BE2C (cell line): Measurements from ENCODE around the gene TTLL3.

ENCODE experiments used
- DNase-seq: peaks from one replicate; pipeline ENCODE4 v3.0.0-alpha.2; 2020
- H3K27me3 ChIP-seq: fragments of 250-450 bp; sonication (Bioruptor Pico); 2 replicates; pipeline ENCODE4 v1.5.1; 2020; ENCODE audit warnings: mild to moderate bottlenecking
- H3K36me3 ChIP-seq: fragments of 250-450 bp; sonication (Bioruptor Pico); 2 replicates; pipeline ENCODE4 v1.5.1; 2020; ENCODE audit warnings: mild to moderate bottlenecking
- H3K4me1 ChIP-seq: fragments of 250-450 bp; sonication (Bioruptor Pico); 2 replicates; pipeline ENCODE4 v1.5.1; 2020
- H3K4me3 ChIP-seq: 2 replicates; pipeline ENCODE4 v1.5.1; 2011; ENCODE audit warnings: low read depth, low read length
- H3K9me3 ChIP-seq: fragments of 250-450 bp; sonication (Bioruptor Pico); 2 replicates; pipeline ENCODE4 v1.5.1; 2020
- CTCF ChIP-seq: IDR thresholded peaks from 2 replicates; pipeline ENCODE4 v1.5.1; 2012; ENCODE audit warnings: mild to moderate bottlenecking, low read depth, low read length

The TTLL3 gene

GRCh38 chr3:9791790-9792404 is 18.2 kb upstream of the TTLL3 start:
- Histone ChIP-seq H3K4me1 (no peaks in the 10 kb centered on the region), H3K9me3 (no peaks in the 10 kb centered on the region), H3K4me3 (peak overlapping the region; percentile 75), H3K36me3 (no peaks in the 10 kb centered on the region), H3K27me3 (no peaks in the 10 kb centered on the region)
- TF ChIP-seq CTCF = no peak
- DNase-seq = no peak

- no peak for TF ChIP-seq CTCF
- Histone ChIP-seq H3K27me3 (no peaks in the 10 kb centered on the region), H3K9me3 (no peaks in the 10 kb centered on the region), H3K4me1 (no peaks in the 10 kb centered on the region), H3K4me3 (peak within 1 kb of the TSS; percentile 75), H3K36me3 (no peaks in the 10 kb centered on the region; the same call in 1 of the 2 replicates)
- peak; percentile 85 for DNase-seq
Observed at GRCh38 chr3:9792405-9793160, 17.5 kb upstream of the TTLL3 start, which contains the start of the genes ARPC4 and TADA3. Gene ARPC4, plus strand, starts transcription at chr3:9793082. Its CDS starts 40 bp downstream, at chr3:9793122. Gene TADA3, minus strand, starts transcription at chr3:9792473. Its CDS starts 1,007 bp downstream, at chr3:9791466.

GRCh38 chr3:9793161-9793781 is 16.8 kb upstream of the TTLL3 start:
- TF ChIP-seq CTCF = no peak
- no peak for DNase-seq
- H3K9me3 ChIP-seq = no peaks in the 10 kb centered on the region
- H3K36me3 ChIP-seq = no peaks in the 10 kb centered on the region; the same call in 1 of the 2 replicates
- no peaks in the 10 kb centered on the region for H3K27me3 ChIP-seq
- H3K4me1 ChIP-seq = no peaks in the 10 kb centered on the region
- peak overlapping the region; percentile 75 for H3K4me3 ChIP-seq

GRCh38 chr3:9794400-9794799 is 15.7 kb upstream of the TTLL3 start:
- no peak for TF ChIP-seq CTCF
- Histone ChIP-seq H3K4me1 (no peaks in the 10 kb centered on the region), H3K27me3 (no peaks in the 10 kb centered on the region), H3K4me3 (no peak overlapping the region), H3K36me3 (no peaks in the 10 kb centered on the region; the same call in 1 of the 2 replicates), H3K9me3 (no peaks in the 10 kb centered on the region)
- no peak for DNase-seq

- H3K4me1 ChIP-seq = no peaks in the 10 kb centered on the region
- no peaks in the 10 kb centered on the region for H3K9me3 ChIP-seq
- TF ChIP-seq CTCF = no peak
- H3K36me3 ChIP-seq = peaks cover 6% of the 10 kb centered on the region
- DNase-seq = no peak
- no peak overlapping the region for H3K4me3 ChIP-seq
- H3K27me3 ChIP-seq = no peaks in the 10 kb centered on the region
Observed at GRCh38 chr3:9795207-9795606, 14.9 kb upstream of the TTLL3 start.
